NCI-H748 treated with DMSO at 0.1 percent for 48 hours (cell line): ENCODE results near the gene BBS9.

Source experiments
- DNase-seq: peaks from one replicate; lab custom pipeline; 2025; lab: John Stamatoyannopoulos, UW

The BBS9 gene

DNA sequence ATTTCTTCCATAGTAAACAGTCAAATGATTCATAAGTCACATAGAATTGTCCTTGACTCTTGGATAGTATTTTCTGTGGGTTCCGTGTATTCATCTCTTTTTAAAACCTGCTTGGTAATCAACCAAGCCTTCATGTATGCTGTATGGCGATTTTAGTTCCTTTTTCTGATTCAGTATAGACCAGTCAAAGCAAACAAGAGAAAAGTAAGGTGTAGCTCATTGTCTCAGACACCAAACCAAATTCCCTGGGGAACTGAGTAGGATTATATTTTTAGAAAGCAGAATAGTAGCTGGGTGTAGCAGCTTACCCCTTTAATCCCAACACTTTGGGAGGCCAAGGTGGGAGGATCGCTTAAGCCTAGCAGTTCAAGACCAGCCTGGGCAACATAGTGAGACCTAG is 240.5 kb downstream of the BBS9 start:
- no peak for DNase-seq

DNA sequence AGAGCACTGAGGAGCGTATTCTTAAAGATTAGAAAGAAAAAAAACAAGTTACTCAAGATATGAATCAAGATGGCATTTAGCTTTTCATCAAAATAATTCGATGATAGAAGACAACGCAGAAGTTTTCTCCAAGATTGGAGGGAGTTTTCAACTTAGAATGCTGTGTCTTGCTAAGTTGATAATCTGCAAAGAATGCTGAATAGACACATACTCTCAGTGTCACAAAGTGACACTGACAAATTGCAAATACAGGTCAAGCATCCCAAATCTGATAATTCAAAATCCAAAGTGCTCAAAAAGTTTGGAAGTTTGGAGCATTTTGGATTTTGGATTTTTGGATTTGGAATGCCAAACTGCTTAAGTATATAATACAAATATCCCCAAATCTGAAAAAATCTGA is 243.8 kb downstream of the BBS9 start:
- DNase-seq, result no peak

DNA sequence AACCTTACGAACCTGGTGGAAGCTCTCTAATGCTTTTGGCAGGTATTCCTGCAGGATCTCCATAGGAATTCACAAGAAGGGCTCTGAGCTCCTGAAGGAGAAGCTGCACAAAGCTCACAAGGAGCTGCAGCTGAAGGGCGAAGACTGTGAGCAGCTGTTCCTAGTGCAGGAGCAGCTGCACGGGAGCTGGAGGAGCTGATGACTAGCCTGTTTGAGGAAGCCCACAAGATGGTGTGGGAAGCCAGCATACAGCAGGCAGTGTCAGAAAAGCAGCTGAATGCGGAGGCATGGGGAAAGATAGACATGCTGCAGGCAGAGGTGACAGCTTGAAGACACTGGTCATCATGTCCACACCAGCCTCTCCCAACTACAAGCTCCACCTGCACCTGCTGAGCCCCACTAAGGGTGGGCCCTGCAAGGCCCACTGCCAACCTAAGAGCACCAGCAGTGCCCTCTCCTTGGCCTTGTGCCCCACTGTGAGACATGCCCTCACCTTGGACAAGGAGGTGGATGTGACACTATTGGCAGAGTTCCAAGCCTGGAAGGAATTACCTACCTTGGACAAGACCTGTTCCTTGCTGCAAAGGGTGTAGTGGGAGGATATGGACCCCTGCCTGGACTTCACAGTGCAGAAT is 250.6 kb downstream of the BBS9 start:
- DNase-seq, result no peak

DNA sequence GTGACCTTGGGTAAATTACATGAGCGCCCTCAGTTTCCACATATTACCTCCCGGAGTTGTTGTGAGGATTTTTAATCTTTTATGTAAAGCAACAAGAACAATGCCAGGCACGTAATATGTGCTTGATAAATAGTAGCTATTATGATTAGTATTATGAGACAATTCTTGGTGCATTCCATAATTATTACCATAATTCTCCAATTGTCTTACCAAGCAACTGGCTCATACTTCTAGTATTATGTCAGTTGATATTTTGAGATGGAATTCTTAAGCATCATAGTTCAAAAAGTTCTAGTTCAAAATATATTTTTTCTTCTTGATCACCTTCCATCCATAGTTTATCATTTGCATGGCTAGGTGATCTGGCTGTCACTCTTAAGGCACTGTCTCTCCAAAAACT is 259.0 kb downstream of the BBS9 start:
- DNase-seq, result no peak

DNA sequence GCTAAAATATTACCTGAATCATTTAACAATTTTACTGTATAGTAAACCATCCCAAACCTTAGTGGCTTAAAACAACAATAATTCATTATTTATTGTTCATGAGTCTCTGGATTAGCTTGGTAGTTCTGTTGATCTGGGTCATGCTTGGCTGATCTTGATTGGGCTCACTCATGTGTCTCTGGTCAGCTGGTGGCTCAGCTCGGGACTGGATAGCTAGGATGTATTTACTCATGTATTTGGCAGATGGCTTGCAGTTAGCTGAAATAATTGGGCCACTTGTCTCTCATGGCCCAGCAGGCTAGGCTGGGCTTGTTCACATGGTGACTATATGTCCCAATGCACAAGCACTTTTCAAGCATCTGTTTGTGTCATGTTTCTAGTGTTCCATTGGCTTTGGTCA is 262.8 kb downstream of the BBS9 start:
- peak; percentile 95 for DNase-seq

DNA sequence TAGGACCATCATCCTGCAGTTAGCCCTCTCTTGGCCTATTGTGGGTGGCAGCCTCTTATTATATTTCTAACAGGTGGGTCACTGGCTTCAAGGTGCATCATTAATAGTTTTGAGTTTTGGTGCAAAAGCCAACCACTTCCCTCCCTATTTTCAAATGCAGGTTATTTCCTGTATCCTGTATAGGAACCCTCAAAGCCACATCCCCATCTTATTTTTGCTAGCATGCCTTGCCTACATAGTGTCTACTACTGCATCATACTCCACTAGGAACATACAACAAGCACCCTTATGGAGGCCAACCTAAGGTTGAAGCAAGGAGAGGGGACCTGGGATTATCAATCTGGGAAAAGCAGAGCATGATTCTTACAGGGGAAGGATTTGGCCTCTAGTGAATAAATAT is 264.4 kb downstream of the BBS9 start:
- DNase-seq, result no peak

DNA sequence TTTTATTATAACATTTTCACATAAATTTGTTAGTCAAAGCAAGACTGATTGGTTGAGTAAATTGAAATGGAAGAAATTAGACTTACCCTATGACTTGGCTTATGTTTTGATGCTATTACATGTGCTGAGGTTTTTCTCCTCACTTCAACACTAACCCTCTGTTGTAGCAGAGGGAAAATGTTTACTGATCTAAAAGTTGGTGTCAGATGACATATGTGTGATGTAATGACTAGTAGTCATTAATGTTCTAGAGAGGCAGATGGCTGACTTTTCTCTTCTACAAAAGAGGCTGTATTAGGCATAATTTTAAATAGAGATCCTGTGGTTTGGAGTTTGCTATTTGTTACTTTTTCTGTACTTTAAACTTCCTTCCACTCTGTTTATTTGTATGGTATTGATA is 266.0 kb downstream of the BBS9 start:
- peak; percentile 59 for DNase-seq

DNA sequence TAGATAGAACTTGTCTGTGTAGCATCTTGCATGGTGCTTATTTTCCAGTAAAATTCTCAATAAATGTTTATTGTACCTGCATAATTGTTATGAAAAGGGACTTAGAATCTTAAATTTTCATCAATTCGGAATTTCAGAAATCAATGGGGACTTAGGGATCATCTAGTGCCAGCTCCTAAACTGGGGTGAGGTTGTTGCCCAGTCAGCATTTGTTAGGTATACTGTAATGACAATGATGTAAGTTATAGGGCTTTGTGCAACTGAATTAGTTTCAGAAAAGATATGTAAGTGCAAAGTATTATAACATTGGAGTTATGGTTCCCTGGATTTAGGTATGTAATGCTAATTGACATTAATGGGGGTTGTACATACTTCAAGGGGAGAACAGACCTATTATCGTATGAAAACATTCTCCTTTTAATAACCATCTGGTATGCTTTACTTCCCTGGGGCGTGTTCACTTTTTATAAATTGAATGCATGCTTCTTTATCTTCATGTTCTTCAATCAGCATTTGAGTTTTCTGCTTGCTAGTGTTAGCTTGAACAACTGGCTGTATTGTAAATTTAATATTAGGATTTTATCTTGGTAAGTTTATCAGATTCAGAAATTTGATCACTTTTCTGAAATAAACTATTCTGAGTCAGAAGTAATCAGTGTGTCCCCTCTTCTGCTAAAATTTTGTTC is 270.3 kb downstream of the BBS9 start:
- no peak for DNase-seq

DNA sequence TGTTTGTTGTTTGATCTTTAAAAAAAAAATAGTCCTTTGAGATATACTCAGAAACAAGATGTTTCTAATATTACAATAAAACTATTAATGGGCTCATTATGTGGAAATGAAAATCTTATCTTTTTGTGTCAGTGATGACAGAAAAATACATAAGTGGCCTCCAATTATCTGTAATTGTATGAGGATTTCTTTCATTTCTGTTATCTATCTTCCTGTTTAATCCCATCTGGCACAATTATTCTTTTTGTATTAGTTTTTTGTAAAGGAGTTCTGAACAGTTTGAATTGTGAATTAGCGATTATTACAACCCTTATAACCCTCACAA is 270.8 kb downstream of the BBS9 start:
- DNase-seq, result no peak

DNA sequence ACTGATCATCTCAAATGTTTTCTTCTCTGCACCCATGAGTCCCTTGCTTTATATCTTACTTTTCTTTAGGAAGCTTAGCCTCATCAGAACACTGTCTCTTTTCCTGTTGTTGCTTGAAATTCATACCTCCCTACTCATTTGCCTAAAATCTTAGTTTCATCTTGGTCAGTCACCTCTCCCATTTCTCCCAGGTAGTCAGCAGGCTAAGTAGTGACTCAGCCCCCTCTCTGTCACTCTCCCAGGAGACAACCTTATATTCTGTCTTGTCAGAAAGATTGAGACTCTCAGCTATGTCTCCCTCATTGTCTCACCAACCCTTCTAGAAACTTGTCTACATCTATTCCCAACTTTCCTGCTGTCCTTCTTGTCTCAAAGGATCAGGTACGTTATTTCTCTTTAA is 280.9 kb downstream of the BBS9 start:
- no peak for DNase-seq

DNA sequence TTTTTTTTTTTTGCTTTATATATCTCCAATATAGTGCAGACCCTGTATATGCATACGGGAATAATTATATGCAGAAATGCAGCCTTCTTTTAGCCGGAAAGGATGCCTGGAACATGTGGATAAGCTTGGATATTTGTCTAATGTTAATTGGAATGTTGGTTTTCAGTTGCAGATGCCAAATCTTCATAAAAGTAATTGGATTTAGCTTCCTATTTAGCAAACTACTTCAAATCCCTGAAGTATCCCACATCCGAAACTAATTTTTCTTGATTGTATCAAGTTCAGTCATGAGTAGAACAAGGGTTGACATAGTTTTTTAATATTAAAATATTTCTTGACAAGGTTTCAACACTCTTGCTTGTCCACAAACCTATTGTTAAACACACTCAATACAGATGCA is 281.7 kb downstream of the BBS9 start:
- no peak for DNase-seq

DNA sequence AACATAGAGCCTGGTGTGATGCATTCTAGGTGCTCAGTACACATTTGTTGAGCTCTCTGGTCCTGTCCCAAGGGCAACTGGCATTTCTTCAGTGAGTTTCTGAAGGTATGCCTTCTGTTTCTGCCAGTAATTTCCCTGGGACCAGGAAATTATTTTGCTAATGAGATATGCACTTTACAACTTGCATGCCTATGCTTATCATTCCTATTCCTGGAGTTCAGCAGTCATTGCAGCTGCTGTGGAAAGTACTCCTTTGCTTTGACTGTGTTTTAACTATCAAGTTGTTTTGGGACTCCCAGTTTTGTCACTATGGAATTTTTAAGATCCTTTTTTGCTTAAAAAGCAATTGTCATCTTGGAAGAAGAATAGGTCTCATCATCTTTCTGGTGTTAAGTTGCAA is 283.0 kb downstream of the BBS9 start:
- DNase-seq, result no peak

DNA sequence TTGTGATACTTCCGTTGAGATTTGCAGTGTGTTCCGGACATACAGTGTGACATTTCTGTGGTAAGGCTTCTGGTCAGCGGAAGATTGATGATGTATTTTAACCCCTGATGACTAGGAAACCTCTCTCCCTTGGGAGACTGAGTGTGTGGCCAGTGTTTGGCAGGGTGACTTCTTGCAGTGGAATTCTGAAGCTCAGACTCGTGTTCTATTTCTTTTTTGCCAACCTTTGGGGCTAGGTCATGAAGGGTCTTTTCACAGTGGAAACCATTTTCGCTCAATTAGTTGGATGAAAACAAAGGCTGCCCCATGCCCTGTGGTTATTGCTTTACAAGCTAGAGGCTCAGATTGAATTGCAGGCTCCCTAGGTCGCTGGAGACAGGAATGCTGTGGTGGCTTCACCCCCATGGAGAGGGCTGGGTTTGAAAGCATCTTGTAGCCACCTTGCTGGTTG is 288.9 kb downstream of the BBS9 start:
- DNase-seq, result no peak

DNA sequence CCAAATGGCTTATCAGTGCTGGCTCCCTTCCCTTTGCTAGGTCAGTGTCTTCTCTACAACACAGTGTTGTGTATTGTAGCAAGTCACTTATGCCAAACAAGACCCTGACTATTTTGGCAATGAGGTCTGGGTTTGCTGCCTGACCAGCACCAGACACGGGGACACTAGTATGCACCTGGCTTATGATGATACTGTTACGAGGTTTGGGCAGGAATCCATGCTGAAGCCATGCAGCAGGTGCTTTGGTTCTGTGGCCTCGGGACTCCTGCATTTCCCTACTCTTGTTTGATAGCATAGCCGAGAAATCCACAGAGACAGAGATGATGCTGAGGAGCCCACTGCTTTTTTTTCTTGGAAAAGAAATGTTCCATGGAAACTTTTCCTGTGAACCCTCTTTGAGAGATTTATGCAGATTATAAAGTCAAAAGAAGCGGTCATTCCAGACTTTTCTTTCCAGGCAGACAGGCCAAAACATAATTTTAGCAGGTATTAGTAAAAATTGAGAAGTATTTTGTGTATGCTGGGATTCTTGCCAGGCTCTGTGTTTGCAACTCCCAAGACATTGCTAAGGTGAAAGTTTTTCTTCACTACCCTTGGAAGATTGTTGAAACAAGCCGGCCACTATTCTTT is 291.1 kb downstream of the BBS9 start:
- no peak for DNase-seq

DNA sequence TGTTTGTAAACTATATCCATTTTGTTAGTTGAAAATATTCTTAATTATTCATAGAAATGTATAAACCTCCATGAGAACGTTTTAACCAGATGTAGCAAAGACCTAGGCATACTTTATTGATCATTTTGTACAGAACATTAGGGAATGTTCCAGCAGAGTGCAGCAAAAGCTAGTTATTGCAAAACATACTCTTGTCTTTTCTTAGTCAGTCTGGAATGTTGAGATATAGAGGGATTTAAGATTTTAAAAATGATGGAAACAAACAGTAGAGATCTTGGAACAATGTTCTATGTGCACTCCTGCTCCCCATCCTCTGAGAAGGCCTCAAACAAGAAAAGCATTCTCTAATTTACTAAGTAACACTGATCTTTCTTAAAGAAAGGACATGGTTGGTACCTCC is 292.1 kb downstream of the BBS9 start:
- no peak for DNase-seq

DNA sequence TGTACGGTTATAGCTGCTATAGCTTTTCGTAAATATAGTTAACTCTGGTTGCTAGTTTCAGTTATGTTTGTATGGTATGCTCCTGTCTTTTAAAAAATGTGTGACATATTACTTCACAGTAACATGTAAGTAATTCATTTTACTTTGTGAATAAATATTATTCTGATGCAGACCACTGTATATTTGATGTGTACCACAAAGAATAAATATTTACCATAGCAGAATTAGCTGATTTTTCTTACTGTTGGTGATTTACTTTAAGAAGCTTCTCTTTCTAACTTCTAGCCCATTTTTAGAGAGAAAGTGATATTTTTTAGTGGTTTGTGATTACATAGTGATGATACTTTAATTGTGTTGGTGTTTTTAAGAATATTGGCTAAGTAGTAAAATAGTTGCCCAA is 292.8 kb downstream of the BBS9 start:
- no peak for DNase-seq

DNA sequence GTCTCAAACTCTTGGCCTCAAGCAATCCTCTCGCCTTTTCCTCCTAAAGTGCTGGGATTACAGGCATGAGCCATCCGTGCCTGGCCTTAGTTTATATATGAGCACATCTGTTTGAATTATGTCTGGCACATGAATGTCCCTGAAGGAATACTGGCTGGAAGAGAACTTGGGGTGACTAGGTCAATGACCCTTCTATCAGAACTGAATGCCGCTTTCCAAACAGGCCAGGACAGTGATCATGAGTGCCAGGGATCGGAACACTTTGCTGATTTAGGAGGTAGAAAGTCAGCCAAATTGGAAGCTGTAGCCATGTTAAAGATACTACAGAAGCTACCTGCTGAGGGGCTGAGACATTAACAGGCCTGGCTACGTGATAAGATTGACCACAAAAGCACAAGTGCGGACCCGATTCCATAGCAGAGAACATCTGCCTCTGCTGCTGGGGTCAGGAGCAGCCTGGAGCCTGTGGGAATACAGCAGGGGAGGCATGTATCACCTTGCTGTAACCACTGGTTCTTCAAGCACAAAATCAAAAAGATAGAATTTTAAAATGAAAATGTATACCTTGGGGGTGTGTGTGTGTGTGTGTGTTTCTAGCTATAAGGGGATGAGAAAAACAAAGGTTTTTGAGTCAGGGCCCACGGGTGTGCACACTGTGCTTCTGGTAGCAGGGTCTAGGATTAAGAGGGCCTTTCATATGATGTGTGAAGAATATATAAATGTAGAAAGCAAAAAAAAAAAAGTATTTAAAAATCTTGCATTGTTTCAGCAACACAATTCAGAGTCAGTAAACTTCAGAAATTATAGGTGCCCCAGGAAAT is 293.7 kb downstream of the BBS9 start:
- DNase-seq, result no peak

DNA sequence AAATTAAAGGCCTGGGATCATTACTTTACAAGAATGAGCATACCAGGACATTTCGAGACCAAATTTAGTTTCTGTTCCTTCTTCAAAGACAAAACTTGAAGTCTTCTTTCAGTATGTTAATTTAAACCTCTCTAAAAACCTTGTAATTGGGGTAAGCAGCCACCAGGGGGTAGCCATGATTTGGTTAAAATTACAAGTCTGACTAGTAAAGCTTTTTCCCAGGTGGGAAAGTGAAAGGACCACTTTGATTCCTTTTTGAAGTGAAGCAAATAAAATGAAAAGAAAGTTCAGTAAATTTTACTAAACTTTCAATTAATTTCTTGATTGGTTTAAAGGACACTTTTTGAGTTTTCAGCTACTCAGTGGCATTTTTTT is 294.3 kb downstream of the BBS9 start:
- no peak for DNase-seq

DNA sequence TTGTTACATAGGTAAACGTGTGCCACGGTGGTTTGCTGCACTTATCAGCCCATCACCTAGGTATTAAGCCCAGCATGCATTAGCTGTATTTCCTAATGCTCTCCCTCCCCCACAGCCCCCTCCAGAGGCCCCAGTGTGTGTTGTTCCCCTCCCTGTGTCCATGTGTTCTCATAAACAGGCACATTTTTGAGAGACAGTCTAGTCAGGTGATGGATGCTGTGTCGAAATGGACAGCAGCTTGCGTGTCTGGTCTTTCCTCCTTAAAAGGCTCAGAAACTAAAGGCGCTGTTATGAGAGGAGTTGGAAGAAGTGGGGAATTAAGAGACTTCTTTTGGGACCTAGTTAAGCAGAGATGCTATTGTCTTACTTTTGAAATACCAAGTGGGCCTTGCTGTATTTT is 296.0 kb downstream of the BBS9 start:
- no peak for DNase-seq

DNA sequence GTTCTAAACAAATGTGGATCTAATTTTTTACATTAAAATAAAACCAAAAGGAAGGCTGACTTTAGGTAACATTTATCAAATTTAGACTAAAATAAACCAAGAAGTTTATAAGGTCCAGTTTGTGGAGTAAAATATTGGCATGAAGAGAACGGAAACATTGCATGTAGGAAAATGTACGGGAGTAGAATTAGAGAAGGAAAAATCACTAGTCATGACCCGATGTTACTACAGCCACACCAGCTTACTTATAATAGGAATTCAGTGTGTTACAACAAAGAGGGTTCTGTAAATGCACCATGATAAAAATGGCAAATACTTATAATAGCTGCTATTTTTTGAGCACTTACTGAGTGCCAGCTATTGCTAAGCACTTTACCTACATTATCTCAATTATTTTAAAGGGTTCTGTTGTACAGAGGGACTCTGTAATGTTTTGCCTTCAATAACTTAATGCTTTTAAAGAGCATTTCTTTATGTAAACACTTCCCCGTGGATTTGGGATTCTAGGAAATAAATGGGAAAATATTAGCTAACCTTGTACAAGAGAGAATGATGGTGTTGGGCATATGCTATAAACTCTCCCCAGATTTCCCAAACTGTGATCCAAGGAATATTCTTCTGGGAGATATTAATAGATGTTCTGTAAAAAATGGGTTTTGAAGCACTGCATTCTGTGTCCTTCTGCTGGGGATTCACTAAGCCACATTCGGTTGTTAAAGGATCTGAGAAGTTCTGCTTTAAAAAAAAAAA is 296.7 kb downstream of the BBS9 start:
- peak; percentile 17 for DNase-seq

DNA sequence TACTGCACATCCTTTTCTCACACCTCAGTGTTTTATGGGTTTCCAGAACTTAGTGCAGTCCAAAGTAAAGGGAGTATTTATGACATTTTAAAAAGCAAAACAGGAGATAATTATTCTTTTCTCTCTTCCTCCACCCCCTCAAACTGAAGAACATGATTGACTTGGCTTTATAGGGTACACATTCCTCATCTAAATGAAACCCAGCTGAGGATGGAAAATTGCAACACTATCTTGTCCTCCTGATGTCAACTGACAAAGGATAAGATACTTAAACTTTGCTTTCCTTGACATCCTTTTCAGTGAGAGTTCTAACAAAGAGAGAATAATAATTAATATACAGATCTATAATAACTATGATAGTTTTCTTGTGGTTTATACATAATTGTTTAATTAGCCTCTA is 299.1 kb downstream of the BBS9 start:
- no peak for DNase-seq

DNA sequence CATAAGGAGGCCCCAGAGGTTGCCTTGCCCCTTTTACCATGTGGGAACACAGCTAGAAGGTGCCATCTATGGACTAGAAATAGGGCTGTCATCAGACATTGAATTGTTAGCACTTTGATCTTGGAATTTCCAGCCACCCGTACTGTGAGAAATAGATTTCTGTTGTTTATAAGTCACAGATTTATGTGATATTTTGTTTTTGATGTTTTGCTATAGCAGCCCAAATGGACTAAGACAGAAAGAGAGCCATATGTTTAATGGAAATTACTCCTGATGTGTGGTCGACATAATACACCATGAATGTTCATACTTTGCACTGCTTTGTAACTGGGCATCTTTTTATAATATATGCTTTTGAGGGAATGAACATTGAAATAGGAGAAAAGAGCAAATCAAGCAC is 302.2 kb downstream of the BBS9 start:
- DNase-seq, result no peak
